GM03348 (cell line): ENCODE measurements around the gene FBXO15.
A peak's percentile ranks its signal among the peaks of the same experiment; 100 is the strongest.

Experiments
- DNase-seq: peaks from one replicate; pipeline ENCODE4 v3.0.0; 2012; ENCODE audit warnings: low spot score

The FBXO15 gene

GRCh38 chr18:74062037-74062436, 85.6 kb downstream of the FBXO15 start:
- DNase-seq, result no peak

- no peak for DNase-seq
Measured at GRCh38 chr18:74060579-74060978, 87.1 kb downstream of the FBXO15 start.

GRCh38 chr18:74050807-74051206, 96.8 kb downstream of the FBXO15 start:
- DNase-seq, result no peak

- peak; percentile 55 for DNase-seq
Measured at GRCh38 chr18:74040459-74041332, 106.9 kb downstream of the FBXO15 start.

GRCh38 chr18:74040008-74040407, 107.6 kb downstream of the FBXO15 start:
- no peak for DNase-seq

GRCh38 chr18:74029161-74029560, 118.5 kb downstream of the FBXO15 start:
- no peak for DNase-seq
